Endothelial cell of umbilical vein (primary cell): ENCODE data around the gene IP6K3. TPM values are rescaled to one million over a fixed set of nuclear protein-coding genes. Genes with fewer than 3 reads are reported as not detected.

Experiments used
- BruUV-seq: library from RNA; stranded (reverse); fragments of 400-500 nt; replicated peaks from 2 replicates; lab custom pipeline; 2021; lab: Mats Ljungman, UMichigan
- CTCF ChIA-PET: fragments of 300-600, 350-600 bp; sonication (Branson Sonifier 250); formaldehyde crosslinking; loops from one replicate; lab custom pipeline; 2021; ENCODE audit warnings: antibody characterized with exemption, inconsistent platforms; lab: Charles Lee
- POLR2A ChIA-PET: fragments of 300-600, 350-600 bp; sonication (Branson Sonifier 250); formaldehyde crosslinking; loops from one replicate; lab custom pipeline; 2021; ENCODE audit warnings: antibody characterized with exemption, inconsistent platforms; lab: Charles Lee
- DNase-seq: peaks from one replicate; pipeline ENCODE4 v3.0.0-alpha.2; 2011; ENCODE audit warnings: low read depth, low spot score
- FAIRE-seq: peaks from 2 replicates; lab custom pipeline; 2011; peaks lifted over from hg19 to GRCh38; lab: Jason Lieb, UNC
- H2AFZ ChIP-seq: 2 replicates; pipeline ENCODE4 v1.6.0; 2012; ENCODE audit warnings: low read depth, low read length, control low read depth, inconsistent platforms
- H3K27ac ChIP-seq: 2 replicates; pipeline ENCODE4 v1.5.1; 2011; ENCODE audit warnings: low read depth, mild to moderate bottlenecking, control low read depth, low read length, moderate library complexity; ENCODE audit not compliant: insufficient read depth
- H3K27me3 ChIP-seq, 2 experiments: 2 replicates each; pipeline versions ENCODE4 v1.6.0 to v1.6.1; 2011; ENCODE audit warnings: low read length in 2 of 2, mixed read lengths in 1 of 2; ENCODE audit not compliant: control insufficient read depth in 2 of 2, insufficient read depth in 2 of 2
- H3K36me3 ChIP-seq, 2 experiments: 2 replicates in 1 of 2; 3 replicates in 1 of 2; pipeline ENCODE4 v1.5.1; 2011; ENCODE audit warnings: low read length in 2 of 2, mild to moderate bottlenecking in 1 of 2, moderate library complexity in 1 of 2; ENCODE audit not compliant: control insufficient read depth in 2 of 2, insufficient read depth in 2 of 2; ENCODE audit errors: extremely low read depth in 1 of 2
- H3K4me1 ChIP-seq: 3 replicates; pipeline ENCODE4 v1.5.1; 2011; ENCODE audit warnings: mild to moderate bottlenecking, low read length; ENCODE audit not compliant: control insufficient read depth, insufficient read depth; ENCODE audit errors: extremely low read depth
- H3K4me2 ChIP-seq: 2 replicates; pipeline ENCODE4 v1.6.1; 2011; ENCODE audit warnings: low read length, control low read depth, mixed read lengths; ENCODE audit not compliant: insufficient read depth
- H3K4me3 ChIP-seq, 3 experiments: fragments of 200-600 bp in 1 of 3; sonication (generic), shearing (Covaris generic) in 1 of 3; replicated peaks in 1 of 3; 2 replicates each; pipeline ENCODE4 v1.5.1; 2011 to 2016; ENCODE audit warnings: control low read depth in 3 of 3, low read length in 3 of 3, mild to moderate bottlenecking in 2 of 3, inconsistent platforms in 1 of 3, low read depth in 1 of 3, moderate library complexity in 1 of 3; ENCODE audit not compliant: insufficient read depth in 1 of 3
- H3K79me2 ChIP-seq: 2 replicates; pipeline ENCODE4 v1.6.0; 2012; ENCODE audit warnings: low read length, inconsistent platforms; ENCODE audit not compliant: control insufficient read depth, insufficient read depth
- H3K9ac ChIP-seq: replicated peaks from 2 replicates; pipeline ENCODE3; 2011; ENCODE audit warnings: low read length, control low read depth; ENCODE audit not compliant: insufficient read depth; ENCODE audit errors: extremely low read depth
- H3K9me1 ChIP-seq: replicated peaks from 3 replicates; pipeline ENCODE4 v1.6.0; 2011; ENCODE audit warnings: mild to moderate bottlenecking, low read length; ENCODE audit not compliant: control insufficient read depth, insufficient read depth; ENCODE audit errors: extremely low read depth
- H3K9me3 ChIP-seq: replicated peaks from 2 replicates; pipeline ENCODE4 v1.5.1; 2012; ENCODE audit warnings: low read length, inconsistent platforms; ENCODE audit not compliant: control insufficient read depth, insufficient read depth
- H4K20me1 ChIP-seq: replicated peaks from 2 replicates; pipeline ENCODE3; 2011; ENCODE audit warnings: mild to moderate bottlenecking, low read length; ENCODE audit not compliant: control insufficient read depth, insufficient read depth; ENCODE audit errors: extremely low read depth
- EZH2 ChIP-seq: IDR thresholded peaks from 2 replicates; pipeline ENCODE4 v1.6.1; 2012; ENCODE audit warnings: borderline replicate concordance, low read depth, mild to moderate bottlenecking, moderate library complexity, low read length, inconsistent platforms; ENCODE audit not compliant: severe bottlenecking
- GATA2 ChIP-seq: IDR thresholded peaks from 2 replicates; pipeline ENCODE4 v1.7.0; 2011; ENCODE audit warnings: low read depth, mild to moderate bottlenecking, moderate library complexity, mixed read lengths, low read length; ENCODE audit not compliant: insufficient read length, insufficient read depth
- POLR2A ChIP-seq: IDR thresholded peaks from 2 replicates; pipeline ENCODE4 v1.6.1; 2012; ENCODE audit warnings: low read depth, mild to moderate bottlenecking, control low read depth, low read length
- POLR2AphosphoS5 ChIP-seq: IDR thresholded peaks from 2 replicates; pipeline ENCODE4 v1.6.1; 2012; ENCODE audit warnings: low read depth, mild to moderate bottlenecking, control low read depth, low read length, moderate library complexity; ENCODE audit not compliant: insufficient read depth
- dilution Hi-C: fragments of 300-500 bp; cut with MboI; formaldehyde crosslinking; loops from one replicate; pipeline ENCODE4 v1.15.0; 2019; ENCODE audit warnings: low sequenced_read_pairs; ENCODE audit not compliant: extremely low pct_ligation_motif_present
- intact Hi-C: fragments of 100-400 bp; cut with micrococcal nuclease; formaldehyde crosslinking; loops from one replicate; pipeline ENCODE4 v1.10.0; 2022
- polyA plus RNA-seq, 4 experiments: library from polyadenylated mRNA; depleted of rRNA in 3 of 4; stranded (reverse) in 3 of 4; unstranded in 1 of 4; fragments of >200 nt; gene quantifications; 2 replicates each; pipeline versions ENCODE4 v1.2.1 to v1.2.3, GENCODE V29; 2011 to 2012; ENCODE audit warnings: missing spikeins in 1 of 4
- total RNA-seq: library from RNA; stranded (reverse); gene quantifications from 2 replicates; pipeline ENCODE4 v1.2.3, GENCODE V29; 2021
- TF ChIP-seq, protein P1 (sequence below): IDR thresholded peaks from 2 replicates; pipeline ENCODE4 v1.6.1; 2011; ENCODE audit not compliant: insufficient read depth, insufficient read length
- TF ChIP-seq, protein P2 (sequence below), 2 donors: IDR thresholded peaks; 1 replicate in 1 of 2; 2 replicates in 1 of 2; pipeline ENCODE4 v1.5.1; 2011; ENCODE audit warnings: low read length in 2 of 2, mild to moderate bottlenecking in 2 of 2, moderate library complexity in 2 of 2, control low read depth in 1 of 2, inconsistent platforms in 1 of 2, low read depth in 1 of 2; ENCODE audit not compliant: insufficient read depth in 1 of 2; ENCODE audit errors: extremely low read depth in 1 of 2

Gene IP6K3
- total and polyA plus RNA-seq, 2 donors (not counting 3 experiments of a cell fraction or from before 2014, with no cell fraction given), result not detected

DNA sequence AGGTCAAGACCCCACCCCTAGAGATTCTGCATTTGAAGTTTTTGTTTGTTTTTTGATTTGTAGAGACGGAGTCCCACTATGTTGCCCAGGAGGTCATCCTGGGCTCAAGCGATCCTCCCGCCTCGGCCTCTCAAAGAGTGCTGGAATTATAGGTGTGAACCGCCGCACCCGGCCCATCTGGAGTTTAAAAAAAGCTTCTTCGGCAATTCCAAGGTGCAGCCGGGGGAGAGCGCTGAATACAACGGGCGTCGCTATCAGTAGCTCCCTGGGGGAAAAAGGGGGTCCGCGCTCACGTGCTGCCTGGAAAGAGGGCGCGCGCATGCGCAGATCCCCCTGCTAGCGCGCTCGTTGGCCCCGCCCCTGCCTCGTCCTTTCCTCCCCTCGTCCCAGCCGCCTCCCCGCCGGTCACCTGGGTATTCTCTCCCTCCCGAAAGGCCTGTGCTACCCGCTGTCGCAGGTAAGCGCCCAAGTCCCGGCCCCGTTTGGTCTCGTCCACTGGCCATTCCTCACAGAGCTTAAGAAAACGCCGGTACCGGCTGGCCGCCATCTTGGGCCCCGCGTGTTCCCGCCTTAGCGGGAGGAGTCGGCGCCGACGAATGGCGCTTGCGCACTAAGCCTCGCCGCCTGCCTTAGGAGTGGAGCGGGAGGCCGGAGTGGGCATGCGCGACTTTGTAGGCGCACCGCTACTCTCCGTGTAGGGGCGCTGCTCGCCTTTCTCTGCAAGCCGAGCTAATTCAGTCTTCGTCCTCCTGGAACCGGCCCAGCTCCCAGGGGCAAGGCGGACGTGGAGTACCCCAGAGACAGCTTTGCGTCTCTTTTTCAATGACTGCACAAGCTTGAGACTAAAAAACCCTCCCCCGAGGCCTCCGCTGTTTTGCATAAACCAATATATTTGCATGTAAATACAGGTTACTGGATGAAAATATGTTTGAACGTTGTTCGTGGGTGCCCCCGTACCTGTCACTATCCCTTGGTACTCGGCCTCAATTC, 35.3 kb downstream of the IP6K3 start, which contains the start of gene UQCC2:
Gene UQCC2, minus strand, starts transcription at position 561 of the 990 bp plus-strand sequence. Its CDS starts 14 bp downstream, at position 547.
- Histone ChIP-seq H3K4me2 (peak within 1 kb of the TSS; percentile 82), H3K4me3 (peak within 1 kb of the TSS; percentile 74 to 92 (median 85)), H3K27me3 (no peaks in the 10 kb centered on the region), H2AFZ (peak within 1 kb of the TSS; percentile 98), H3K79me2 (peaks cover 24% of the 10 kb centered on the region), H3K27ac (peak within 1 kb of the TSS; percentile 95), H3K9ac (peak within 1 kb of the TSS; percentile 95), H4K20me1 (no peaks in the 10 kb centered on the region), H3K9me1 (no peaks in the 10 kb centered on the region), H3K36me3 (peaks cover 4% of the 10 kb centered on the region in 2 experiments), H3K9me3 (no peaks in the 10 kb centered on the region), H3K4me1 (peaks cover 17% of the 10 kb centered on the region)
- FAIRE-seq (peak; percentile 95), DNase-seq (peak; percentile 97)
- CTCF ChIA-PET, result interaction anchor here (0.8 to 3.9 kb wide), 30 partner anchors 9 to 452 kb away, joined by 3 to 26 read pairs (median 4); partner anchors contain the start of genes BAK1 and IP6K3
- dilution Hi-C loops, result no loop called here
- TF ChIP-seq, protein P1, sequence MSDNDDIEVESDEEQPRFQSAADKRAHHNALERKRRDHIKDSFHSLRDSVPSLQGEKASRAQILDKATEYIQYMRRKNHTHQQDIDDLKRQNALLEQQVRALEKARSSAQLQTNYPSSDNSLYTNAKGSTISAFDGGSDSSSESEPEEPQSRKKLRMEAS, result peak; percentile 56
- no peak for TF ChIP-seq EZH2
- peak; percentile 99 for TF ChIP-seq POLR2AphosphoS5
- TF ChIP-seq GATA2, result no peak
- TF ChIP-seq, protein P2, sequence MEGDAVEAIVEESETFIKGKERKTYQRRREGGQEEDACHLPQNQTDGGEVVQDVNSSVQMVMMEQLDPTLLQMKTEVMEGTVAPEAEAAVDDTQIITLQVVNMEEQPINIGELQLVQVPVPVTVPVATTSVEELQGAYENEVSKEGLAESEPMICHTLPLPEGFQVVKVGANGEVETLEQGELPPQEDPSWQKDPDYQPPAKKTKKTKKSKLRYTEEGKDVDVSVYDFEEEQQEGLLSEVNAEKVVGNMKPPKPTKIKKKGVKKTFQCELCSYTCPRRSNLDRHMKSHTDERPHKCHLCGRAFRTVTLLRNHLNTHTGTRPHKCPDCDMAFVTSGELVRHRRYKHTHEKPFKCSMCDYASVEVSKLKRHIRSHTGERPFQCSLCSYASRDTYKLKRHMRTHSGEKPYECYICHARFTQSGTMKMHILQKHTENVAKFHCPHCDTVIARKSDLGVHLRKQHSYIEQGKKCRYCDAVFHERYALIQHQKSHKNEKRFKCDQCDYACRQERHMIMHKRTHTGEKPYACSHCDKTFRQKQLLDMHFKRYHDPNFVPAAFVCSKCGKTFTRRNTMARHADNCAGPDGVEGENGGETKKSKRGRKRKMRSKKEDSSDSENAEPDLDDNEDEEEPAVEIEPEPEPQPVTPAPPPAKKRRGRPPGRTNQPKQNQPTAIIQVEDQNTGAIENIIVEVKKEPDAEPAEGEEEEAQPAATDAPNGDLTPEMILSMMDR (IDR thresholded peaks at IDR 0.05; ENCODE audit: extremely low read depth in 1 of 2, insufficient read depth in 1 of 2, low read depth in 1 of 2, low read length in 2 of 2), result peak; percentile 57 to 75
- TF ChIP-seq POLR2A, result peak; percentile 97
- POLR2A ChIA-PET, result interaction anchor here (0.6 to 1.8 kb wide), 6 partner anchors 14 to 387 kb away, joined by 3 to 7 read pairs (median 4); partner anchors contain the start of gene BAK1
- intact Hi-C loops, result loop anchor here (1.0 to 2.0 kb wide), 4 partner anchors 59 to 443 kb away; no protein-coding TSS in a partner anchor
- TSS peak; percentile 21 for BruUV-seq
